WI38 (cell line): ENCODE measurements around the gene HES6.

Experiments
- H3K4me3 ChIP-seq: 2 replicates; pipeline ENCODE4 v1.5.1; 2011; ENCODE audit warnings: low read depth, mild to moderate bottlenecking, control low read depth, low read length
- CTCF ChIP-seq: IDR thresholded peaks from 2 replicates; pipeline ENCODE4 v1.5.1; 2012; ENCODE audit warnings: low read depth, mild to moderate bottlenecking, control low read depth, low read length

Gene HES6

GRCh38 chr2:238256111-238256510 lies 16.3 kb upstream of the HES6 start:
- no peak for TF ChIP-seq CTCF
- no peak overlapping the region for H3K4me3 ChIP-seq

DNA sequence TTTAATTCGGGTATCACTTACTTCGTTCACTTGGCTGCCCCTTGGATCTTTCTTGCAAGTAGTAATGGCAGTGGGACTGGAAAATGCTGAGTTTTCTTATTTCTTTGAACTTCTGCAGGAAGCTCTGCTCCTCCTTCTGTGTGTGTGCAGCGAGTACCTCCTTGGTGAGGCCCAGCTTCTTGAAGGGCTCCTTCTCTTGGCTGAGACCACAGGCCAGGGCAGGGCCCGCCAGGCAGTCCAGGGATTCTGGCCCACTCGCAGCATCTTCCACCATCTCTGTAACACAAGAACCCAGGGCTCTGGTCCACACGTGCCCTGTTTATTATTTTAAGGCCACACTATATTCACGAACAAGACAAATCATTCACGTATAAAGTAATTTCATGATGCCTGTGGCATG lies 15.8 kb upstream of the HES6 start:
- no peak for TF ChIP-seq CTCF
- H3K4me3 ChIP-seq = no peak overlapping the region

GRCh38 chr2:238255151-238255551 lies 15.3 kb upstream of the HES6 start:
- no peak for TF ChIP-seq CTCF

DNA sequence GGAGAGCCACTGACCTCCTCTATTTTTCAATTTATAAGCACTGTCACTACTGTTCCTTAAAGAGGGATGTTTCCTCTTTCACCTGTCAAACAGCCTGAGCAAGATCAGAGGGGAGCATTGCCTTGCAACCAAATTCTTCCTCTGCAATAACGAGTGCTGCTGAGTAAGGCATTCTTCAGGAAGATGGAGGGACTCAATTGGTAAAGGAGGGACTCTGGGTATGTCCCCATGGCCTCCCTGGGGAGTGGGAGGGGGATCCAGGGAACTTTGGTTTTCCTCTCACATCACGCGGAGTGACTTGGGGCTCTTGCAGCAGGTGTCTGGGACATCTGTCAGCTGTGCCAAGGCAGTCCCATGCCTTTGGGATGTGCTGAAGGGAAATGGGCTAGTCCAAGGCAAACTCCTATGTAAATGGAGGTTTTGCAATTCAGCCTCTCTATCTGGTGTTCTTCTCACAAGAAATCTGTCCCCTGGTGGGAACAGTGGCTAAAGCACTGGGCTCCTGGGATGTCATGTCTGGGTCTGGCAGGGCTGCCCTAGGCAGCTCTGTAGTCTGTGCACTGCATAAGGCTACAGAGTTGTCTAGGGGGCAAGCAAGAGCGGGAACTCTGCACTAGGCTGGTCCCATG lies 14.4 kb upstream of the HES6 start:
- no peak for TF ChIP-seq CTCF
- no peak overlapping the region for H3K4me3 ChIP-seq

More at GRCh38 chr2:238255151-238255551, 15.3 kb upstream of the HES6 start:
- H3K4me3 ChIP-seq = no peak overlapping the region

DNA sequence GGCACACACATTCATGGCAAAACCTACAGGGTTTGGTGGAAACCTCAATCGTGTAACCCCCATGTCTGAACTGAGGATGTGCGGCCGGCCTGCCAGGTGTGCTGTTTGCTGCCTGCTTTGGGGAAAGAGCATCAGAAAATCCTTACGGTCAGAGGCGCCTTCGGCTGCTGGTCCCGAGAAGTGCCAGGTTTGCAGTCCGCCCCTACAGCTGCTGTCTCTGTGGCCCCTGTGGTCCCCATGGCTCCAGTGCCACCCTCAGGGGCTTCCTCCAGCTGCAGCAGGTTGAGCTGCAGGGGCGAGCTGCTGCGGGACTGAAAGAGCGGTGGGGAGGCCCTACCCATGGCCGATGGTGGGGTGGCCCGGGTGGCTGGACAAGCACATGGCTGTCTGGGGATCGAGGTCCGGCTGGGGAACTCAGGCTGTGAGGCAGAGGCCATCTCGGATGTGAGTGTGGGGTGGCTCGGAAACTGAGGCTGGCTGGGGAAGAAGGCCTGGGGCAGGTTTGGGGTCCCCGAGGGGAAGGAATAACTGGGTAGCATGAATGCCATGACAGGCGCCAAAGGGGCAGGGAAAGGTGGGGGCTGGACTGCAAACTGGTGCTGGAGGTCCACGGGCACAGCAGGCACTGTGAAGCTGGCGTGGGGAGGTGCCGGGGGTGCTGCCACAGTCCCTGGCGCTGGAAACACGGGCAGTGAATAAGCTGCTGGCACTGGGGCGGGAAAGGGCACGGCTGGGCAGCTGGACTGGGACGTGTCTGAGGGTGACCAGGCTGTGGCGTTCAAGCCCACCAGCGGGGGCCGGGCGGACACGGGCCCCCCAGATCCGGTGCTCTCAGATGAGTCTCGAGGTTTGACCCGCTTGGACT lies 13.2 kb upstream of the HES6 start:
- no peak for TF ChIP-seq CTCF
- H3K4me3 ChIP-seq = no peak overlapping the region

DNA sequence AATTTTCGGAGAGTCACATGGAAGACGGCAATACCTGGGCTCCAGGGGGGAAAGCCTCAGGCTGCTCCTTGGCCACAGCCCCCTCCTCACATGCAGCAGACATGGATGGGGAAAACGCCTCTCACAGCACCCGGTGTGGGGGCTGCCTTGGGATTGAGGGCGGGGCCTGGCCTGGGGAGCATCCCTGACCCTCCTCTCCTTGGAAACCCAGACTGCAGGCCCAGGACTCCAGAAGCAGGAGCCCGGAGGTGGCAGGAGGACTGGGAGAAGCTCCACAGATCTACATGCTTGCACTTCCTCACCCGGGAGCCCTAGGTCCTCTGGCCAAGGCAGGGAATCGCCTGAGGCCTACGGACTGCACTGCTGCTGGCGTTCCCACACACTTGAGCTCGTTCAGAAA lies 12.1 kb upstream of the HES6 start:
- no peak for TF ChIP-seq CTCF
- no peak overlapping the region for H3K4me3 ChIP-seq

DNA sequence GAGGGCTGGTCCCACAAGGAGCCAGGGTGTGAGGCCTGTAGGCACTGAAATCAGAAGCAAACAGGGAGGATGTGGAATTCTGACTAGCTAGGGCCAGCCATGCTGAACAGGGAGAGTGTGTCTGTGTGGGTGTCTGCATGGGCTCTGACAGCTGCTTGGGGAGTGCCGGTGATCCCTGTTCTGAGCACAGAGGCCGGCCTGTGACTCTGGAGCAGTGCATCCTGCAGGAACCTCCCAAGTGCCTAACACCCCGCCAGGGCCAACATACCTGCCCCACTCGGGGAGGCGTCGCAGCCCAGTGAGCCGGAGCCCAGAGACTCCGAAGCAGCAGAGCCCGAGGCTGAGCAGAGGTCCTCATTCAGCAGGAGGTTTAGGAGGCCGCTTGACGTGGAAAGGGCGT lies 11.5 kb upstream of the HES6 start:
- no peak for TF ChIP-seq CTCF

More for the DNA sequence above, 11.5 kb upstream of the HES6 start:
- H3K4me3 ChIP-seq = no peak overlapping the region
